Measurements from ENCODE around the gene ARMC12.

ARMC12 gene

DNA sequence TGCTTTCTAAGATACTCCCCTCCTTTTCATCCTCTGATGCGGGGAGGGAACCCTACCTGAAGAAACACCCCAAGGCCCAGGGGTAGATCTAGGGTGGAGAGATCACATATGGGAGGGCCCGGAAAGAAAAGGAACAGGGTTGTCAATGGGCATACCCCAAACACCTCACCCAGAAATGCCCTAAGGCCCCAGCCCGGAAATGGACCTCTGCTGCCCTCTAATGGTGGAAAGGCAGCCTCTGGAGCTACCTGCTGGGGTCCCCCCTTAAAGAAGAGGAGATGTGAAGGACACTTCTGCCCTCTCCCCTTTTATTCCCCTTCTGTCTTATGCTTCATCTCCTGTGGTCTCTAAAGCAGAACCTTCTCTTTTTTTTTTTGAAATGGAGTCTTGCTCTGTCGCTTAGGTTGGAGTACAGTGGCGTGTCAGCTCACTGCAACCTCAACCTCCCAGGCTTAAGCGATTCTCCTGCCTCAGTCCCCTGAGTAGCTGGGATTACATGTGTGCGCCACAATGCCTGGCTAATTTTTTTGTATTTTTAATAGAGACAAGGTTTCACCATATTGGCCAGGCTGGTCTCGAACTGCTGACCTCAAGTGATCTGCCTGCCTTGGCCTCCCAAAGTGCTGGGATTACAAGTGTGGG lies 458 bp upstream of the ARMC12 start:
- no peak for FAIRE-seq
- TF ChIP-seq POLR2A (IDR thresholded peaks at IDR 0.05; ENCODE audit: low read depth, low read length) = no peak

DNA sequence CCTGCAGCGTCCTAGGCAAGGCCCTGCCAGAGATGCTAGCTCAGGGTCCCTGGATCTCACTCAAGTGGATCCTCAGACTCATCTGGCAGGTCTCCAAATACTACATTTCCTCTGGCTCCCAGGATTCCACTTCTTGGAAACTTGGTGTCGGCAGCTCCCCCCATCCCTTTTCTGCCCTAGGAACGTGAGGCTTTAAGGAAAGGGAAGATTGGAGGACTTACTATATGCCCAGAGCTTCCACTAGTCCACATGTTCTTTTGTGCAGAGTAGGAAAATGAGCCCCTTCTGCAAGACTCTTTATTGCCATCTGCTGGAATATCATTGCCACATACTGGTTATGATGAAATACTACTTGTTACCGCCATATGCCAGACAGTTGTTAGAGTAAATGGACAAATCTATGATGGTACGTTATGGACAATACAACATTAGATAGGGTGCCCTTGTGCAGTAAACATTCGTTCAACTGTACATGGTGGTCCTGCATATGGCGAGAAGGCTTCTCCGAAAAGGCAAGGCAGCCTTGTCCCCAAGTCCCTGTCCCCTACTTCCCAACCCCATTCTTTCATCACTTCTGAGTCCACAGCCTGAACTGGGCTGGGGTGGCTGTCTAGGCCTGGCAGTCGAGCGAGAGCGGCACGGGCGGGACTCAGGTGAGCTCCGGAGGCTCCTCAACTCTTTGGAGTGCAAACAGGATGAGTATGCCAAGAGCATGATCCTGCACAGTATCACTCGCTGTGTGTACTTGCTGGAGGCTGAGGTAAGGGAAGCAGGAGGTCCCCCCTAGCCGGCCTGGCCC lies 780 bp downstream of the ARMC12 start:
- peak; percentile 38 for FAIRE-seq
- peak; percentile 68 for DNase-seq (ENCODE audit: insufficient read length, low spot score)
- TF ChIP-seq POLR2A (IDR thresholded peaks at IDR 0.05; ENCODE audit: low read depth, low read length) = no peak

More for the DNA sequence above, 458 bp upstream of the ARMC12 start:
- DNase-seq (ENCODE audit: insufficient read length, low spot score) = peak; percentile 60

DNA sequence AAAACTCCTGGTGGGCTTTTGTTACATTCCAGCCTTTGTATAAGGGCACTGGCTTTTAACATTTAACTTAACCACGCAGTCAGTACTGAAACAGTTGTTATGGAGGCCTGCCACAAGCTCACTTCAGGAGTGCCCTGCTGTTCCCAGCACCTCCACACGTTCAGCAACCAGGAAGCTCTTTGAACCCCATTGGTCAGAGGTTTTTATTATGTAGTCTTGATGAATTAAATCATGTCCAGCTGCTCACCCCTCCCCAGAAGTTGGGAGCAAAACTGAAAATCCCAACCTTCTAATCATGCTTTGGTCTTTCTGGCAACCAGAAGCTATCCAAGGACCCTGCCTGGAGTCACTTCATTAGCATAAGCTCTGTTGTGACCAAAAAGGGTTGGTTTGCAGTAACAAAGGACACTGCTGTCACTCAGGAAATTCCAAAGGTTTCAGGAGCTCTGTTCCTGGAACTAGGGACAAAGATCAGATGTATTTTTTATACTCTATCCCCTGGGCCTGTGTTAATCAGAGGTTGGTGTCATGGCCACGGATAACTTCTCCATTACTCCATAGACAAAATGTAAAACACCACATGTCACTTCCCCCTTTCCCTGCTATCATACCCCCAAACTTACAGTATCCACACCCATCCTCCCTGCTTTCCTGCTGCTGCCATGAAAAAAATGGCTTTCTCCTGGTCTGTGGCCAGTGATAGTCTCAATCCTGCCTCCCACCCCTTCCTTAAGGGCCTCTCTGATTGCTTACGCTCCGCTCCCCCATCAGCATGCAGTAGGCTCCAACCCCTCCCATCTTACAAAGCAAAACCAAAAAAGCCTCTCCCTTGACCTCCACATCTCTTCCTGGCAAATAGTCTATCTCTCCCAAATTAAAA lies 3.1 kb downstream of the ARMC12 start:
- no peak for TF ChIP-seq POLR2A (IDR thresholded peaks at IDR 0.05; ENCODE audit: low read depth, low read length)
- DNase-seq (ENCODE audit: insufficient read length, low spot score) = no peak
- no peak for FAIRE-seq

GRCh38 chr6:35742842-35743241 lies 6.0 kb downstream of the ARMC12 start:
- no peak for TF ChIP-seq POLR2A (IDR thresholded peaks at IDR 0.05; ENCODE audit: low read depth, low read length)
- FAIRE-seq (no peak), DNase-seq (ENCODE audit: insufficient read length, low spot score) (no peak)

- no peak for FAIRE-seq
- TF ChIP-seq POLR2A (IDR thresholded peaks at IDR 0.05; ENCODE audit: low read depth, low read length) = no peak
Observed at GRCh38 chr6:35745509-35745908, 8.7 kb downstream of the ARMC12 start.

DNA sequence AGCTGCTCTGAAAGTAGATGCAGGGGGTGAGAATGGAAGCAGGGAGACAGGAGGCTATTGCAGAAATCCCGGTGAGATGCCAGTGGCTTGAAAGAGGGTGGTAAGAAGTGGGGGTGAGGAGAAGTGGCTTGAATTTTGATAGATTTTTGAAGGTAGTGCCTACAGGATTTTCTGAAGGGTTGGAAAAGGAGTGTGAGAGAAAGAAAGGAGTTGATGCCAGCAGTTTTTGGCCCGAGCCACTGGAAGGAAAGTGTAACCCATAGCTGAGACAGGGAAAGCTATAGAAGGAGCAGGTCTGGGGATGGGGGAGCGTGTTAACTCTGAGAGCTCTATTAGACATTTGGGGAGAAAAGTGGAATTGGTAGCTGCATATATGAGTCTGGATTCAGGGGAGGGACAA lies 9.7 kb downstream of the ARMC12 start:
- FAIRE-seq (no peak), DNase-seq (ENCODE audit: insufficient read length, low spot score) (no peak)
- no peak for TF ChIP-seq POLR2A (IDR thresholded peaks at IDR 0.05; ENCODE audit: low read depth, low read length)

More at GRCh38 chr6:35745509-35745908, 8.7 kb downstream of the ARMC12 start:
- DNase-seq (ENCODE audit: insufficient read length, low spot score) = no peak

GRCh38 chr6:35747877-35748276 lies 11.0 kb downstream of the ARMC12 start:
- FAIRE-seq (no peak), DNase-seq (ENCODE audit: insufficient read length, low spot score) (no peak)
- no peak for TF ChIP-seq POLR2A (IDR thresholded peaks at IDR 0.05; ENCODE audit: low read depth, low read length)

DNA sequence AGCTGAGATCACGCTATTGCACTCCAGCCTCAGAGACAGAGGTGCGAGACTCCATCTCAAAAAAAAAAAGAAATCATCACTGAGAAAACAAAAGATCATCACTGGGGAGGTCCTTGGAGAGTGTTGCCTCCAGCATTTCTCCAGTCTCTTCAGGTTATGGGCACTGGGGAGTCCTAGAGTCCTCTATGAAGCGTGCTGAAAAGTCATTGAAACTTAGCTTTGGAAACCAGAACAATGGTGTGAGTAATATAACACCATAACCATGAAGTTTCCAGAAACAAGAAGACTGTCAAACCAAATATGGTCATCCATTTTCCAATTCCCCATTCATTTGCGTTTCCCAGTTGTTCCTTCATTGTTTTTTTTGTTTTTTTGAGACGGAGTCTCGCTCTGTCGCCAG lies 13.7 kb downstream of the ARMC12 start:
- FAIRE-seq (no peak), DNase-seq (ENCODE audit: insufficient read length, low spot score) (no peak)
- TF ChIP-seq POLR2A (IDR thresholded peaks at IDR 0.05; ENCODE audit: low read depth, low read length) = no peak

DNA sequence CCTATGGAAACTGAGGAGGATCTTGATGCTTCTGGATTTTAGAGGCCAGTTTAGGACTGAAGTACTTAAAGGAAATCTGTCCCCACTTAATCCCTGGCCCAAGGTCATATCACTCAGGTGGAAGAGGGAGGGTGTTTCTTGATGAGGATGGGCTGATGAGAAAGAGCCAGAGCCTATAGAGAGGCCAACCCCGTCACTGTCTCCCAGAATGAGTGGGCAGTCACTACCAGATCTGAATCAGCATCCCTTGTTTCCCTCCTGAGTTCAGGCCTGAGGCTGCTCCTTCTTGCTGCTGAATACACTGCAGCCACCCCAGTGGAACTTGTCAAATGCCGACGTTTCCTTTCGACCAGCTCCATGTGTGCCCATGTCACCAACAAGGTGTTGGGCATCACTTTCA lies 14.8 kb downstream of the ARMC12 start:
- no peak for FAIRE-seq
- no peak for TF ChIP-seq POLR2A (IDR thresholded peaks at IDR 0.05; ENCODE audit: low read depth, low read length)

DNA sequence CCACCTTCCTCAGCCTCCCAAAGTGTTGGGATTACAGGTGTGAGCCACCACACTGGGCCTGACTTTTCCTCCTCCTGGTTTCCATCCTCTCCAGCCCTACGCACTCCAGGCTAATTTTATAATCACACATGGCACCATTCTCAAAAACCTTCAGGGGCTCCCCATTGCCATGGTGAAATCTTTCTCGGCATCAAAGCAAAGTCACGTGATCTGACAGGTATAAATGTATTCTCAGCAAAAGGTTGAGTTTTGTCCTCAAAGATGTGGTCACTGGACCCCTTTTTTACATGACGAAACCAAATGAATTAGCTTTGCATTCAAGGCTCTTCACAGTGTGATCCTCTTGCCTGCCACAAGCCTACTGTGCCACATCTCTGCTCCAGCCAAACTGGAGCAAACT lies 15.5 kb downstream of the ARMC12 start:
- no peak for TF ChIP-seq POLR2A (IDR thresholded peaks at IDR 0.05; ENCODE audit: low read depth, low read length)
- FAIRE-seq = no peak
- DNase-seq (ENCODE audit: insufficient read length, low spot score) = no peak

More for the DNA sequence above, 14.8 kb downstream of the ARMC12 start:
- DNase-seq (ENCODE audit: insufficient read length, low spot score) = no peak

- no peak for TF ChIP-seq POLR2A (IDR thresholded peaks at IDR 0.05; ENCODE audit: low read depth, low read length)
- FAIRE-seq = no peak
- DNase-seq (ENCODE audit: insufficient read length, low spot score) = no peak
Observed at GRCh38 chr6:35754452-35755277, 17.8 kb downstream of the ARMC12 start.

- no peak for TF ChIP-seq POLR2A (IDR thresholded peaks at IDR 0.05; ENCODE audit: low read depth, low read length)
- DNase-seq (ENCODE audit: insufficient read length, low spot score) (no peak), FAIRE-seq (no peak)
Observed at GRCh38 chr6:35755278-35755924, 18.6 kb downstream of the ARMC12 start.

Data from H54 (cell line).